GM23248 (cell line): ENCODE measurements around the gene NAPA.

Source experiments
- EZH2 ChIP-seq: fragments of 200-600 bp; sonication (generic); IDR thresholded peaks from 2 replicates; pipeline ENCODE4 v1.6.1; 2018; ENCODE audit warnings: antibody characterized with exemption, mild to moderate bottlenecking; ENCODE audit not compliant: insufficient read depth, poor library complexity, severe bottlenecking
- EZH2phosphoT487 ChIP-seq: fragments of 200-600 bp; sonication (generic); IDR thresholded peaks from 2 replicates; pipeline ENCODE4 v1.6.1; 2018; ENCODE audit warnings: antibody characterized with exemption, moderate library complexity, mild to moderate bottlenecking, low read depth; ENCODE audit not compliant: insufficient read depth

- TF ChIP-seq EZH2 = no peak
- no peak for TF ChIP-seq EZH2phosphoT487
Observed at GRCh38 chr19:47448360-47448727, 66.5 kb downstream of the NAPA start.
